Skin of body (tissue), 2 donors: Measurements from ENCODE around the gene DYRK3. TPM values are rescaled to one million over a fixed set of nuclear protein-coding genes. Genes with fewer than 3 reads are reported as not detected.
A peak's percentile ranks its signal among the peaks of the same experiment; 100 is the strongest.

Source experiments
- DNase-seq: peaks from one replicate; lab custom pipeline; 2025; lab: John Stamatoyannopoulos, UW
- total RNA-seq: library from RNA; depleted of rRNA; stranded (reverse); fragments of >200 nt; gene quantifications from one replicate; pipeline ENCODE4 v1.2.3, GENCODE V29; 2014

DYRK3 gene
- total RNA-seq, 1 donor from 2014 or later: 8.2 TPM

DNA sequence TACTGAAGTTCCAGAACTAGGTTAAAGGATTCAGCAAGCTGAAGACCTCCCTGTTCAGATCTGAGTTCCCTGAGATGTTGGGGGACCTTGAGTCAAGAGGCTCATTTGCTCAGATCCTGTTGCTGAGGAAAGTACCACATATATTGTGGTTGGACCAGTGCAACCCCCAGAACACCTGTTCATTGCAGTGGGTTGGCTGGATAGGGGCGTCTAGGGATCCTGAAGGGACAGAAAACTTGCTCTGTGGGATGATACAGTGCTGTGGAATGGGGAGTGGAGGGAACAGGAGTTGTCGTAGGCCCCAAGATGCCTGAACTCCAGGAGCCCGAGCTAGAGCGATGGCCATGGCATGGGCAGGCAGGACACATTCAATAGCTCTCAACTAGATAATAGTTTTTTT is 24.8 kb downstream of the DYRK3 start:
- no peak for DNase-seq

- no peak for DNase-seq
Measured at GRCh38 chr1:206661161-206661820, 26.0 kb downstream of the DYRK3 start.

DNA sequence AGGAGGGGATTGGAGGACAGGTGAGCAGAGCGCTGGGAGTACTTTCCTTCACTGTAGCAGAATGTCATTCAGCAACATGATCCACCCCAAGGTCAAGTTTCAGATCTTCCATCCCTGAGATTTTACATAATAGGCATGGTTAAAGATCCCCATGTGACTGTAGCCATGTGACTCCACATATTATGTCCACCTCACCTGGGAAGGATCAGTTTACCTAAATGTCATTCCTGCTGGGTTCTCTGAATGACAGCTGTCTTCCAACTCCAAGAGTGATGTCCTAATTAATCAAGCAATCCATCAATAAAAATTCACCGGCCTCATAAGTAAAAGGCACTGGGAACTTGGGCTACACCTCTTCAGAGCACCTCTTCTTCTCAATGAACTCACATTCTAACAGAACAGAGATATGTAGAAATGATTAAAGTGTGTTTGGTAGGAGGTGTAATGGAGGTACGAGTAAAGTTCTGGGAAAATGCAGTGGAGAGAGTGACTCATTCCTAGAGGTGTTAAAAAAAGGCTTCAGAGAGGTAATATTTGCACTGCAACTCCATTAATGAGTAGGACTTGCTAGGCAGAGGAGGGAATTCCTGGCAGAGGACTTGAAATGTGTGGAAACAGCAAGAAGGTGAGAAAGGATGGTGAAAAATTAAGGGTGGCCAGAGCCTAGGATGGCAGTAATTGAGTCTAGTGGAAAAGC is 27.2 kb downstream of the DYRK3 start:
- DNase-seq: no peak

- DNase-seq: no peak
Measured at GRCh38 chr1:206663362-206663761, 28.0 kb downstream of the DYRK3 start.

DNA sequence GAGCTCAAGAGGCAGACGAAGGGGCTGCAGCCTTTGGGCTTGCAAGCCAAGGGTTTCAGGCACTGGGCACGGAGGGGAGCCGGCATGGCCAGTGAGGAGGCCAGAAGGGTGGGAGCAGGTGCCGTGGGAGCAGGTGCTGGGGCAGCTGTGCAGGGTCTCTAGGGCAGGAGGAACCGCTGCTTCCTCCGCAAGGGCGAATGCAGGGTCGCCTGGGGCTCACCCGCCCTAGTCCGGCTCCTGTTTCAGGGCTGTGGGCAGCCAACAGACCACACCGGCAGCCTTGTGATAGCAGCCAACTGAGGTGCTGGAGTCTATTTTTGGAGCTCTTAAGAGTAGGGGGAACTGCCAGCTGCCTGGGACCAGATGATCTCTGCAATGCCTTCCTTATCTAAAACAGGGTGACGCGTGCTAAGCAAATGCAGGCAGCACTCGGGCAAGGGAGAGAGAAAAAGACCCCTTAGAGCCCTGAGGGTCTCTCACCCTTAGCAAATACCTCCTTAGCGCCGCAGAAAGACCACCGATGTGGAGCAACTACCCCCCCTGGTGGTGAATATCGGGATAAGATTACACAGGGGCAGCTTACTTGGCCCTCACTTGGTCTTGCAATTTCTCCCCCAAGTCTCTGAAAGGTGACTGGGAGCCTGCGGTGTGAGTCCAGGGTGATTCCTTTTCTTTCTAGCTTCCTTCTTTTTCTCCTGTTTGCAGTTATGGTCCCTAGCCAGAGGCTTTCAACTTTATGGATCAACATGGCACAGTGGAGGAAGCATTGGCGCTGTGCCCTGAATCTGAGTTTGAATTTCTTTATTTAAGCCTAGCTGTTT is 28.7 kb downstream of the DYRK3 start:
- peak; percentile 38 for DNase-seq

DNA sequence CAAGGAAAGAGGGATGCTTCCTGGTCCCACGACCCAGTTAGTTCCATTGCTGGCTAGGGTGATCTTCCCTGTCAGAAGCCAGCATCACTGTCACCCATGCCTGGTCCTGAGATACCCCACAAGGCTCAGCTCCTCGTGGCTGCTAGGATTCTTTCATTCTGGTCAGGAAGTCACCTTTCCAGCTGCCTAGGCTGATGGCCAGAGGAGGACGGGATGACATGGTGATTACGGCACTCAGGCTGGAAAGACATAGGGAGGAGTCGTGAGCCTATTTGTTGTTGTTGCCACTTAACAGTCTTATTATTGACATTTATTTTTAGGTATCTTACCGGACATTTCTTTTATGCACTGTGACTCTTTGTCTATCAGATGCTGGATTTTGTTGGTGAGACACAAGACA is 29.4 kb downstream of the DYRK3 start:
- DNase-seq: no peak

DNA sequence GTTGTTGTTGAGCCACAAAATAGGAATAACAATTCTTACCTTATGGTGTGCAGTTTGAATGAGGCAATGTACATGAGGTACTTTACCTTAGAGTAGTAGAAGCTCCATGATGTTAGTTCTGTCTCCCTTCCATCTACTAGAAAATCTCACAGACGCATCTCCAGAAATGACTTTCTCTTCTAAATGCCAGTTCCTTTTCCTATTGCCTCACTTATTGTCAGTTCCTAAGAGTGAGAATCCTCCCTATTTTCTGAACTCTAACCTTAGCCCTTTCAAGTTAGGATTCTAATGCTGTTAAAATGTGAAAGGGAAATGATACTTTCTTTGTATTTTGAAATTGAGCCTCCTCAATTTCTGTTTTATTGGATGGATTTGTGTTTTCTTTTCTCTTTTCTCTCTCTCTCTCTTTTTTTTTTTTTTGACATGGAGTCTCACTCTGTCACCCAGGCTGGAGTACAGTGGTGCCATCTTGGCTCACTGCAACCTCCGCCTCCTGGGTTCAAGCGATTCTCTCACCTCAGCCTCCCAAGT is 30.8 kb downstream of the DYRK3 start:
- no peak for DNase-seq

- no peak for DNase-seq
Measured at GRCh38 chr1:206666954-206667665, 31.8 kb downstream of the DYRK3 start.

DNA sequence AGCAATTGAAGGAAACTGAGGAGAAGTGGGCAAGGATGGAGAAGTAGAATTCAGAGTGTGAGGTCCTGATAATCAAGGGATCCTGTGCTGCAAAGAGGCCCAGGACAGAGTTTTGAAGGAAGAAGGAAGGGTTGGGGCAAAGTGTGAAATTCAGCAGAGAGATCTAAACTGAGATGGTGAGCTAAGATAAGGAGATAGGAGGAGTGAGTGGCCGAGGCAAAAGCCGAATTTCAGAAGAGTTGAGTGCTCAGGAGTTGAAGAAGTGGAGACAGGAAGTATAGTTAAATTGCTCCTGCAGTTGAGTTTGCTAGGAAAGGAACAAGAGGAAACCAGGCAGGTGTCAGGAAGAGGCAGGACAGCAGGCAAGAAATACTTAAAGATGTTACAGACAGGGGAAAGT is 33.0 kb downstream of the DYRK3 start:
- no peak for DNase-seq

DNA sequence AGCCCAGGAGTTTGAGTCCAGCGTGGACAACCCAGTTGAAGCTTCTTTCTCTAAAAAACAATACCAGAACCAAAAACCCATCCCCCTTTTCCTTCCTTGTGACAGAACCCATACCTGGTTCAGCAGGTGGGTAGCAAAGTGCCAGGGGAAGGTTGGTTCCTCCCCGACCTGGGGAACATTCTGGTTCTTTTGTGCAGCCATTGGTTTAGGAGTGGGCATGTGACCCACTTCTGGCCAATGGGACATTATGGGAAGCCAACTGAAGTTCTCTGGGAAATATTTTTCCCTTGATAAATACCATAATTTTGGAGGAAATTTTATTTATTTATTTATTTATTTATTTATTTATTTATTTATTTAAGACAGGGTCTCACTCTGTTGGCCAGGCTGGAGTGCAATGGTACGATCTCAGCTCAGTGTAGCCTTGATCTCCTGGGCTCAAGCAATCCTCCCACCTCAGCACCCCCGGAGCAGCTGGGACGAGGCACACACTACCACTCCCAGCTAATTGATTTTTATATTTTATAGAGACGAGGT is 33.6 kb downstream of the DYRK3 start:
- DNase-seq: no peak

- peak; percentile 14 for DNase-seq
Measured at GRCh38 chr1:206672011-206672688, 36.8 kb downstream of the DYRK3 start.

DNA sequence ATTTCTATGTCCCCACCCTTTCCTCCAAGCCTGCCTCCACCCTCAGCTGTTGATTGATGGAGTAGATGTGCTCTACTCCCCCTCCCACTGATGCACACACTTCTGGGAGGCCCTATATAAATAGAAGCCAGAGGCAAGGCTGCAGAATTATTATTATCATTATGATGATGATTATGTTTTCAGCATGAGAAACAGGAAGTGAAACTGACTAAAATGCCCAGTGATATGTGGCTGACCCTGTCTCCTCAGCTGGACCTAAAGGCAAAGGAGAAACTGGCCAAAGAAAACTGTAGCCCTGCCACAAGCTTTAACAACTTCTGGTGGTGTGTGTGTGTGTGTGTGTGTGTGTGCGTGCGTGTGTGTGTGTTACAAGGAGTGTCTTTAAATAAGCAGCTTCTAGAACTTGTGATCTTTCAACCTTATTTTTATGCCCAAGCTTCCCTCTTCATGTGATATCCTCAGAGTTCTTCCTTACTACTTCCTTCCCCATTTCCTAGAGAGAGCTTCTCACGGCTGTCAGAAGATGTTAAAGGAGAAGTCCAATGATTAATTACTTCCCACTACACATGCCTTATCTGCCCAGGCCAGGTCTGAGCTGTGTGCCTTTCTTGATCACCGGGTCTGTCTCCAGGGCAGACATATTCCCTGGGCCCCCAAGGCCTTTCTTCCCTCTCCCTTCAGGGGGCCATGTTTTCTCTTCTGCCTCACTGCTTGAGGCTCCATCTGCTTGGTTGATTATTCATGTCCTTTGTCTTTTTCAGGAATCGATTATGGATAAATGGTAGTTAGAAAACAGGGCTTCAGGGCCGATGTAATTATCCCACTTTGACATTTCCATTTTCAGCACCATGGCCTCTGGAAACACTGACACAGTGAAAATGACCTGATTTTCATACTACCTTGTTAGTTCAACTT is 37.8 kb downstream of the DYRK3 start:
- no peak for DNase-seq

- DNase-seq: no peak
Measured at GRCh38 chr1:206674236-206674635, 38.9 kb downstream of the DYRK3 start.

- DNase-seq: no peak
Measured at GRCh38 chr1:206674745-206675175, 39.4 kb downstream of the DYRK3 start.

- no peak for DNase-seq
Measured at GRCh38 chr1:206676499-206676898, 41.2 kb downstream of the DYRK3 start.

GRCh38 chr1:206678490-206678889 is 43.2 kb downstream of the DYRK3 start:
- DNase-seq: no peak

DNA sequence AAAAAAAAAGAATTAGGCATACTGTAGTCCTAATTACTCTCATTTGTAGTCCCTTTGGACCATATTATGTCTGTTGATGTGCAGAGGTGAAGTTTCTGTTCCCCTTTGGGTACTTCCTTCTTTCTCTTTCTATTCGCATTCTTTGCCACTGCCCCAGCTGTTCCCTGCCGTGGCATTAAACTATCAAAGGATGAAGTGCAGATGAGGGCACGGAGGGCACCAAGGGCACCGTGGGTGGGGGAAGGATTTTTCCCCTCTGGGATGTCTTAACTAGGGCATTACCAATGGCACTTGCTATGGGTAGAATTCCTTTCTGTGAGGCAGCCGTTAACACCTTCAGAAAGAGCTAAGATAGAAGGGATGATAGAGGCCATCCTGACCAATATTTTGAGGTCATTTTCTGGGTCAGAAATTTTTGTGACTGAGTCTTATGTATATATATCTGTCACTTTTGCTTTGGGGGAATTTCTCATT is 44.4 kb downstream of the DYRK3 start:
- no peak for DNase-seq

- no peak for DNase-seq
Measured at GRCh38 chr1:206680279-206680678, 44.9 kb downstream of the DYRK3 start.

DNA sequence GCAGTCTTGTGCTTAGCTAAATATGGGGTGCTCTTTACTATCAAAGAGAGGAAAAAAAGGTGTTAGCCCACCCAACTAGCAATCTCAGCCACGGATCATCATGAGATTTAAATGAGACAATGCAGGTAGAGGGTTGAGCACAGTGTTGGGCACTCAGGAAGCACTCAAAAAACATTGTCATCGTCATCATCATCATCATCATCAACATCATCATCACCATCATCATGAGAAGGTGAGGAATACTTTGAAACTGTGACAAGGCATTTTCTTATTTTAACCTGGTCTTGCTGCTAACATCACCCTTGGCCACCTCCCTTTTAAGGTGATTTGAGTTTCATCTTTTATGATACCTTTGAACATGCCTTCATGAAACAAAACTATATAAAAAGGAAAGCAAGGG is 46.0 kb downstream of the DYRK3 start:
- DNase-seq: no peak
